HG03558 (cell line): ENCODE data around the gene ARHGAP15.

Source experiments
- ATAC-seq: cut with Tn5 transposase; IDR thresholded peaks from one replicate; pipeline ENCODE4 v1.9.1; 2021; ENCODE audit warnings: moderate number of reproducible peaks; ENCODE audit not compliant: unreplicated experiment; ENCODE audit errors: extremely low read depth

Gene ARHGAP15

GRCh38 chr2:143694335-143694734, 565.1 kb downstream of the ARHGAP15 start:
- no peak for ATAC-seq

DNA sequence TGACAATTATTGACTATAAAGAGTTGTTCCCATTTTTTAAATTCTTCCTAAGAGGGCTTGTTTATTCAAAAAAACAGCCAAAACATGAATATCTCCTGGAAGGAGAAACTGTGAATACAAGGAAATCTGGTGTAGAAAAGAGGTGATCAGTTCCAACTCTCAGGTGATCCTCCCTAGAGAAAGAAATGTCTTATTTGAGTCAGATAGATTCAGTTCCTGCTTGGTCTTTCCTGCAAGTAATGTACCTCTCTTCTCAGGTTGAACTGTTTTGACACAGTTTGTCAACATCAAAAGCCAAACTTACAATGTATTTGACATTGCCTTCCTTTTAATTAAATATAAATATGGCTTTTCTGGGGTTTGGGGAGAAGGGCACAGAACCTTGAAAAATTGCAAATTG, 567.4 kb downstream of the ARHGAP15 start:
- peak; percentile 40 for ATAC-seq

DNA sequence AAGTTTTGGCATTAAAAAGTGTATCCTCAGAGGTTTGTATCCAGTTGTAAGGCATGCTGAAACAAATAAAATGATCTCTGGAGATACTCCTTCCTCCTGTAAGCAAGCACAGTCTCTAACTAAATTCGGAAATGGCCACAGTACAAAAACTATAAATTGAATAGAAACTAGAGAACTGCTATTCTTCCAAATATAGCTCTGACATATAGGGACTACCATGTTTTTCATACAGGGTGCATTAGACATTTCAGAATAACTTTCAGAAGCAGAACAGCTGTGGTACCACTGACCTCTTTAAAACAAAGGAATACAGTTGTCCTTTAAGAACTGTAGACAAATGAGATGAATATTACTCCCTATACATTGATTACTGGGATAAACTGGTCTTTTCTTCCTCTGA, 568.5 kb downstream of the ARHGAP15 start:
- ATAC-seq = no peak

GRCh38 chr2:143698352-143698751, 569.1 kb downstream of the ARHGAP15 start:
- no peak for ATAC-seq

- no peak for ATAC-seq
Observed at GRCh38 chr2:143698888-143699570, 569.8 kb downstream of the ARHGAP15 start.

DNA sequence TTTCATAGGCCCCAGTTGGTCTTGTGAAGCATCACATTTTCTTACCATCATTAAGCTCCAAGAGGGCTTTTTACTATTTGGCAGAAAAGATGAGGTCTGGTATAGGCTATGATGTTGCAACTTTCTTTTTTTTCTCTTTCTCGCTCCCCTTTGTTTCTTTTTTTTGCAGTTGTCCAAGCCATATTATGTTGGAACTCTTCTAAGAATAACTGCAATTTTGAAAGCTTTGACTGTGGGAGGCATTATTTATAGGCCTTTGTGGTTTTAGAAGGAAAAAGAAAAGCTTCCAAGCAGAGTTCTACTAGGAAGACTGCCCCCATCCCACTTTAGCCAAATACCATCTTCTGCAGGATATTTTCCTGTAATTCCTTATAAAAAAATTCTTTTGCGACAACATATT, 571.6 kb downstream of the ARHGAP15 start:
- ATAC-seq = no peak

DNA sequence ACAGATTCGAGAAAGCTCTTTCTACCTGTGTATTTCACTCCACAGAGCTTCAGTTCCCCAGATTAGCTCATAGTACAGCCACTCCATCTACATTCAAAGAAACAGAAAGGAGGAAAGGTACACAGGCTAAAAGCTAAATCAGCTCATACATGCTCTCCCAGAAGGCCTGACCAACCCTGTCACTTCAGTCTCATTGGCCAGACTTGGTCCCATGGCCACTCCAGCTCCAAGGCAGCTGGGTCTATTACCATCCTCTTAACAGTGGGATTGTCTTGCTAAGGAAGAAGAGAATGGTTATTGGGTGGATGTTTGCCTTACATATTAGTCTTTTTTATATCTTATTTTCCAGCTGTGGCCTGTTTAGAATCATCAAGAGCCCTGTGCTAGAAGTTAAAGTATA, 572.6 kb downstream of the ARHGAP15 start:
- ATAC-seq = no peak

GRCh38 chr2:143702931-143703330, 573.7 kb downstream of the ARHGAP15 start:
- ATAC-seq = no peak

DNA sequence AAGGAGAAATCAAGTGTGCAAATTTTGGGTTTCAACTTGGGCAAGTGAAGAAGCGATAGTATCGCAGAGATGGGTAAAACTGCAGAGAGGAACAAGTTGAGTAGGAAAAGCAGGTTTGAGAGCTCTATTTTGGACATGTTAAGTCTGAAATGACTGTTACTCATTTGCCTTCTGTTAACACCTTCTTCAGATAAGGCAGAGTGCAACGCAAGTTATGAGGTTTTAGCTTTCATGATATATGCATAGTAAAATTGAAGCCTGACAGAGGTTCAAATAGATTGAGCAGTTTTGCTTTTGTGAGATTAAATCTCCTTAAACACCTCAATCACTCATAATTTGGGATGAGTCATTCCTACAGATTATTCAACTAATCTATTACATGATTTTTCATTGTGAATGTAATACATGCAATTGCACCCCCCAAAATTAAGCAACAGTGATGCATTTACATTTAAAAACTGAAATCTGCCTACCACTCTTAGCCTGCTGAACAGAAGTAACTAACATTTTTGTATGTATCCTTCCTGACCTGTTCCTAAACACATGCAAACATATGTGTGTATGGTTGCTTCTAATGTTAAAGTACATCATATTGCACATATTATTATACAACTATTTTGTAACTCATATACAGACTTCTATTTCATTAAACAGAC, 575.4 kb downstream of the ARHGAP15 start:
- no peak for ATAC-seq

DNA sequence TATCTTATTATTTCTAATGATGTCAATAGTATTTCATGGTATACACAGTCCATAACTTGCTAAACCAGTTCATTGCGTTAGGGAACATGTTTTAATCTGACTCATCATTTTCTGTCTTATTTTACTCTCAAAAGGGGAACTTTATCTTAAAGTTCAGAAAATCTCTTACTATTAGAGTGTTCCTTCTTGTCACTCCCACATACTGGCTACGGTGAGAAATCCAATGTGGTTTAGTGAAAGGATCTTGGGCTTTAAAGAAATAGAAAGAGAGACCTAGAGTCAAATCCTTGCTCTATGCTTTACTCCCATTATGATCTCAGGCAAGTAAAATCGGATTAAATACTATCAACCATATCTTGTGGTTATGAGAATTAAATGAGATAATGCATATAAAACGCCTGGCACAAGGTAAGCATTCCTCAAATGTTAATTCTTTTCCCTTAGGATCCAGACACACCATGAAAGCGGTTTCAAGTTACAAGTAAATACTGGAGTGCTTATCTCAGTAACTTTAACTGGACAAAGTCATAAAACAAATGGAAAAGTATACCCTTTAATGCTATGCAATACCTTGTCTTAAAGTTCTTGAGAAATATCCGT, 576.0 kb downstream of the ARHGAP15 start:
- ATAC-seq = no peak

DNA sequence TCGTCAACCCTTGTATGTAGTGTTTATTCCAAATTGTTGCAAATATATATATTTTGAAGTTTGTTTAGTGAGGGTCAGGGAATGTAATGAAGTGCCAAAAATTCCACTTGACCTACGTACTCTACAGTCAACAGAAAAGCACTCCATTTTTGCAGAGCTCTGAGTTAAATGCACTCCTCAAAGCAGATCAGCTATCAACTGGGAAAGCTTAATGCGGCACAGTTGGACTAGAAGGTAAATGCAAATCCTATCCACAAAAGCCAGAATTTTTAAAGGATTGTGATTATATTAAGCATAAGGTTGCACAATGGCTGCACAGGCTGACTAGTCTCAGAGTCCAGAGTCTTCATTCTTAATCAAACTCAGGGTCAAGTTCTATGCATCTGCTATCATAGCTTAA, 577.1 kb downstream of the ARHGAP15 start:
- no peak for ATAC-seq

GRCh38 chr2:143708682-143709081, 579.5 kb downstream of the ARHGAP15 start:
- ATAC-seq = no peak

GRCh38 chr2:143710196-143710595, 581.0 kb downstream of the ARHGAP15 start:
- ATAC-seq = no peak

DNA sequence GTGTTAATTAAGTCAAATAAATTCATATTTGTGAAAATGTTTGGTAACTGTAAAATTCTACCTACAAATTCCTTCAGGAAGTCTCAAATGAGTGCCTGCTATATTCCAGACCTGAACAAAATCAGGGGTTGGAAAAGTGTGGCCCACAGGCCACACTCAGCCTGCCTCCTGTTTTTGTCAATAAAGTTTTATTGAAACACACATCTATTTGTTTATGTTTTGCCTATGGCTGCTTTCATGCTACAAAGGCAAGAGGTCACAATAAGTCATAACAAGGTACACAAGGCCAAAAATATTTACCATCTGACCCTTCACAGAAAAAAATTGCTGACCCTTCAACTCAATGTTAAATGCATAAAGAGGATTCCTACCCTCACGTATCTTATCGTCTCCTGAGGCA, 581.7 kb downstream of the ARHGAP15 start:
- ATAC-seq = no peak

- ATAC-seq = no peak
Observed at GRCh38 chr2:143716522-143716921, 587.3 kb downstream of the ARHGAP15 start.

DNA sequence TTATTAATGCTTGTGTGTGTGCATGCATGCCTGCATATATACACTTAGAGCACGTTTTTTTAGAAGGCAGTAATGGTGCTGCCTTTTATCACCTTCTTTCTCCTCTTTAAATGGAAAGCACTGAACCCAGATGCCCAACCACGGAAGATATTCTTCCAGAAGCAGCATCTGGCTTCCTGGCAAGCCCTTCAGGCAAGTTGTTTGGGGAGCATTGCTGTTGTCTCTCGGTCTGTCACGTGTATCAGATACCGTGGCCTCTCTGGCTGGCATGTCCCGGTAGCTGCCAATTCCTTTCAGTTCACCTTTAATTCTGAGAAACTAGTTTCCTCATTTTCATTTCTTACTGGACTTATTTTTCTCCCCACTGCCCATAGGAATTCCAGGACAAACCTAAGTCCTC, 587.8 kb downstream of the ARHGAP15 start:
- no peak for ATAC-seq

GRCh38 chr2:143717536-143718168, 588.4 kb downstream of the ARHGAP15 start:
- ATAC-seq = no peak

GRCh38 chr2:143718745-143719144, 589.5 kb downstream of the ARHGAP15 start:
- ATAC-seq = no peak

DNA sequence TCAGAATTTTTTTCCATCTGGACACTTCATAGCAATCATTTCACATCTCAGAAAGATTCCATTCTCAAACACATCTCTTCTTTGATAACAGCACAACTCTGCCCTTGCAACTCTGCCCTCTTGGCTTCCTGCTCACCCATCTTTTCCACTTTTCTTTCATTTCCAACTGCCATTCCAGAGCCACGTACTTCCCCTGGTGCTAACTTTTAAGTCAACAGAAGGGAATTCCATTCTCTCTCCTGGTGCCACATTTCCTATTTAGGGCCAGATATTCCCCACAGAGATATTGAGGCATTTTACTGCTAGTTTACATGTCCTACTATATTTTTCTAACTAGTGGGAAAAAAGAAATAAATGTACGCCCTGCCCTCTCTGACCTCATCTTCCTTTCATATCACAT, 590.2 kb downstream of the ARHGAP15 start:
- no peak for ATAC-seq

GRCh38 chr2:143720095-143720664, 591.0 kb downstream of the ARHGAP15 start:
- no peak for ATAC-seq

- no peak for ATAC-seq
Observed at GRCh38 chr2:143725400-143725799, 596.2 kb downstream of the ARHGAP15 start.
